SU-DHL-6 (cell line): ENCODE data around the gene MEX3A.

Experiments
- CTCF ChIP-seq: fragments of 200-600 bp; sonication (generic); IDR thresholded peaks from one replicate; pipeline ENCODE4 v1.5.1; 2017; ENCODE audit warnings: antibody characterized with exemption, mild to moderate bottlenecking, low read length, moderate library complexity; ENCODE audit not compliant: insufficient read depth, poor library complexity, severe bottlenecking
- EZH2phosphoT487 ChIP-seq: fragments of 200-600 bp; sonication (generic), shearing (Covaris generic); conservative IDR thresholded peaks from 2 replicates; pipeline ENCODE4 v1.6.1; 2018; ENCODE audit warnings: mild to moderate bottlenecking, antibody characterized with exemption, low read length, moderate library complexity, mixed read lengths

DNA sequence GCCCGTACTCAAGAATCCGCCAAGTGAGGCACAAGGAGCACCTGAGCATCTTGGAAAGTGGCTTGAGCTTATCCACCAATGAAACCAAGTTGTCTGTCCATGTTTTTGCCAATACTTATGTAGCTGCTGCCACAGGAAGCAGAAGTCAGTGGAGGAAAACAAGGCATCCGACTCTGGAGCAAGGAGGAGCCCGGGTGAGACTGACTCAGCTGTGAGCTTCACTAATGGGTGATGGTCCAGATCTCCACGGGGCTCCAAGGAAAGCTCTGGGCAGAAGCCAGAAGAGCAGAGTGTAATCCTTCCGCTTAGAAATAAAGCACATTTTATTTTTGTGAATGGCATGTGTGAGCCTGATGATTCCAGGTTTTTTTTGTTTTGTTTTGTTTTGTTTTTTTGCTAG lies 49.3 kb downstream of the MEX3A start:
- no peak for TF ChIP-seq CTCF
- TF ChIP-seq EZH2phosphoT487: no peak
